Ovary (tissue), 3 donors: ENCODE measurements around the gene CFAP58.

Experiments used
- EP300 ChIP-seq: sonication (generic); formaldehyde crosslinking; IDR thresholded peaks from one replicate; pipeline ENCODE4 v1.6.1; 2017; ENCODE audit warnings: antibody characterized with exemption
- POLR2A ChIP-seq: fragments of 450-650 bp; IDR thresholded peaks from one replicate; pipeline ENCODE4 v1.6.1; 2017; ENCODE audit warnings: antibody characterized with exemption, mild to moderate bottlenecking, moderate library complexity
- TF ChIP-seq, protein P1 (sequence below), 3 donors: fragments of 450-650 bp in 2 of 3; fragments of 200-600 bp in 1 of 3; IDR thresholded peaks; one replicate each; pipeline versions ENCODE4 v1.5.1 to v1.8.0; 2016 to 2022; ENCODE audit warnings: antibody characterized with exemption in 3 of 3, mild to moderate bottlenecking in 1 of 3
- donor health status: DM: no; HTN: no; CAD: no.

DNA sequence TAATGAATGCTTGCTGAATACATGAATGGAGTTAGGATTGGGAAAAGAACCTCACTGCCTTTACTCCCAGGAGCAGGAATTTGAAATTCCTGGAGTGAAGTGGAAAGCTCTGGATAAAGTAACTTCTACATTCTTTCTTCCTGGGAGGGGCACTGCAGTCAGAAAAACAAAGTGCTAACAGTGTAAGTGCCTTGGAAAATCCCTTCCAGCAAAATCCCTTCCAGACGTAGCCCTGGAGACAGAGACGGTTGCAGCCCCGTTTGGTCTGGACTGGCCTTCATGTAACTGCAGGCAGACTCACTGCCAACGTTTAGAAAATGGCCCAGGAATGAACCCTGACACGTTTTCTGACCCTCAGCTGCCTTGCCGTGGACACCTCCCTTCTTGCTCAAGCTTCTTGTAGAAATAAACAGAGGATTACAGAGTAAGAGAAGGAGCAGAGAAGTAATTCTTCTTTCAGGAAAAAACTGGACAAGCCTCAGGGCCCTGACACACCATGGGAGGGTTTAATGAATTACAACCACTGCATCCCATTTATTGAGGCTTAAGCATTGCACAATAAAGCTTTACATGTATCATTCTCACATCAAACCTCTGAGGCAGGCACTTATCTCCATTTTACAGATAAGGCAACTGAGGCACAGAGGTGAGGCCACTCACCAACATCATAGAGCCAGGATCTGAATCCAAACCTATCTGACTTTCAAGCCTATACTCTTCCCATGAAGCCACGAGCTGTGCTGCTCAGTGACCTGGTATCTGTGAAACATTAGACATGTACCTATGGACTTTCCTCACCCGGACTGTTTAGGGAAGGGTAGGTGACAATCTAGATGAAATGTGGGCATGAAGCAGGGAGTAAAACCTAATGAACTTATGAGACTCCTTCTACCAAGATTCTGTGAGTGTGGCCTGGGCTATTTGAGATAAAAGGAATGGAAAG is 23.2 kb upstream of the CFAP58 start:
- TF ChIP-seq POLR2A (no peak), EP300 (no peak)
- TF ChIP-seq, protein P1, sequence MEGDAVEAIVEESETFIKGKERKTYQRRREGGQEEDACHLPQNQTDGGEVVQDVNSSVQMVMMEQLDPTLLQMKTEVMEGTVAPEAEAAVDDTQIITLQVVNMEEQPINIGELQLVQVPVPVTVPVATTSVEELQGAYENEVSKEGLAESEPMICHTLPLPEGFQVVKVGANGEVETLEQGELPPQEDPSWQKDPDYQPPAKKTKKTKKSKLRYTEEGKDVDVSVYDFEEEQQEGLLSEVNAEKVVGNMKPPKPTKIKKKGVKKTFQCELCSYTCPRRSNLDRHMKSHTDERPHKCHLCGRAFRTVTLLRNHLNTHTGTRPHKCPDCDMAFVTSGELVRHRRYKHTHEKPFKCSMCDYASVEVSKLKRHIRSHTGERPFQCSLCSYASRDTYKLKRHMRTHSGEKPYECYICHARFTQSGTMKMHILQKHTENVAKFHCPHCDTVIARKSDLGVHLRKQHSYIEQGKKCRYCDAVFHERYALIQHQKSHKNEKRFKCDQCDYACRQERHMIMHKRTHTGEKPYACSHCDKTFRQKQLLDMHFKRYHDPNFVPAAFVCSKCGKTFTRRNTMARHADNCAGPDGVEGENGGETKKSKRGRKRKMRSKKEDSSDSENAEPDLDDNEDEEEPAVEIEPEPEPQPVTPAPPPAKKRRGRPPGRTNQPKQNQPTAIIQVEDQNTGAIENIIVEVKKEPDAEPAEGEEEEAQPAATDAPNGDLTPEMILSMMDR (IDR thresholded peaks at IDR 0.05) = no peak
